Inferior parietal cortex (tissue), 1 donor: Measurements from ENCODE around the gene DOCK3.
"Not testable (repeated sequence)": the region's sequence is repeated elsewhere in the genome, so short reads cannot be mapped to it uniquely, and the experiment has no call there.

ENCODE experiments used
- DNase-seq: peaks from one replicate; pipeline ENCODE4 v3.0.0-alpha.2; 2016; ENCODE audit errors: extremely low spot score

The DOCK3 gene

GRCh38 chr3:50885070-50885850 is 210.5 kb downstream of the DOCK3 start:
- DNase-seq, result no peak

GRCh38 chr3:50890688-50891344 is 216.1 kb downstream of the DOCK3 start:
- no peak for DNase-seq

GRCh38 chr3:50901097-50901496 is 226.4 kb downstream of the DOCK3 start:
- not testable (repeated sequence) for DNase-seq

GRCh38 chr3:50912746-50913145 is 238.0 kb downstream of the DOCK3 start:
- no peak for DNase-seq

- DNase-seq, result no peak
Measured at GRCh38 chr3:50913260-50913659, 238.5 kb downstream of the DOCK3 start.

- DNase-seq, result not testable (repeated sequence)
Measured at GRCh38 chr3:50922071-50922470, 247.3 kb downstream of the DOCK3 start.

- DNase-seq, result no peak
Measured at GRCh38 chr3:50923955-50924354, 249.2 kb downstream of the DOCK3 start.

- DNase-seq, result no peak
Measured at GRCh38 chr3:50924638-50925037, 249.9 kb downstream of the DOCK3 start.

- DNase-seq, result no peak
Measured at GRCh38 chr3:50926868-50927267, 252.1 kb downstream of the DOCK3 start.

- no peak for DNase-seq
Measured at GRCh38 chr3:50930371-50931208, 255.9 kb downstream of the DOCK3 start.

GRCh38 chr3:50932918-50933317 is 258.2 kb downstream of the DOCK3 start:
- DNase-seq, result not testable (repeated sequence)

- no peak for DNase-seq
Measured at GRCh38 chr3:50936389-50936788, 261.7 kb downstream of the DOCK3 start.

- DNase-seq, result no peak
Measured at GRCh38 chr3:50947419-50947818, 272.7 kb downstream of the DOCK3 start.

- DNase-seq, result no peak
Measured at GRCh38 chr3:50950591-50950990, 275.9 kb downstream of the DOCK3 start.

GRCh38 chr3:50953825-50954414 is 279.2 kb downstream of the DOCK3 start:
- DNase-seq, result no peak

- DNase-seq, result no peak
Measured at GRCh38 chr3:50961386-50961785, 286.7 kb downstream of the DOCK3 start.

GRCh38 chr3:50971487-50971924 is 296.8 kb downstream of the DOCK3 start:
- no peak for DNase-seq

GRCh38 chr3:50972029-50972428 is 297.3 kb downstream of the DOCK3 start:
- no peak for DNase-seq

GRCh38 chr3:50978586-50978985 is 303.9 kb downstream of the DOCK3 start:
- DNase-seq, result not testable (repeated sequence)

GRCh38 chr3:50978991-50979667 is 304.4 kb downstream of the DOCK3 start:
- no peak for DNase-seq
